LHCN-M2 (cell line): ENCODE measurements around the gene RNF11. TPM values are rescaled to one million over a fixed set of nuclear protein-coding genes. Genes with fewer than 3 reads are reported as not detected.

Experiments used
- DNase-seq: peaks from one replicate; pipeline ENCODE4 v3.0.0-alpha.2; 2012; ENCODE audit warnings: low read depth
- total RNA-seq: library from RNA; depleted of rRNA; stranded (reverse); fragments of >200 nt; gene quantifications from 2 replicates; pipeline ENCODE4 v1.2.3, GENCODE V29; 2014; rRNA removed

RNF11 gene
- total RNA-seq, 1 experiment from 2014 or later: 99.9 TPM

- peak; percentile 47 for DNase-seq
Measured at GRCh38 chr1:51313268-51313852, 77.3 kb downstream of the RNF11 start.

- DNase-seq: peak; percentile 67
Measured at GRCh38 chr1:51313961-51314777, 78.1 kb downstream of the RNF11 start.

GRCh38 chr1:51314974-51315373 lies 78.9 kb downstream of the RNF11 start:
- no peak for DNase-seq

- no peak for DNase-seq
Measured at GRCh38 chr1:51316113-51316845, 80.2 kb downstream of the RNF11 start.

- DNase-seq: no peak
Measured at GRCh38 chr1:51316846-51317120, 80.7 kb downstream of the RNF11 start.

- no peak for DNase-seq
Measured at GRCh38 chr1:51317798-51318197, 81.7 kb downstream of the RNF11 start.

GRCh38 chr1:51320967-51321923 lies 85.2 kb downstream of the RNF11 start:
- DNase-seq: no peak

GRCh38 chr1:51321924-51322280 lies 85.8 kb downstream of the RNF11 start:
- no peak for DNase-seq

- no peak for DNase-seq
Measured at GRCh38 chr1:51322417-51323101, 86.5 kb downstream of the RNF11 start.

Other genes with a start within 250 kb of the RNF11 start
- gene C1orf185, start 134.0 kb upstream of the RNF11 start, total RNA-seq: not detected in 2 replicates
- gene TTC39A, start 94.3 kb downstream of the RNF11 start, total RNA-seq: not detected in 2 replicates